HuH-7 (cell line): Measurements from ENCODE around the gene MSANTD4.
"Not testable (repeated sequence)": the region's sequence is repeated elsewhere in the genome, so short reads cannot be mapped to it uniquely, and the experiment has no call there.

Experiments used
- DNase-seq: peaks from one replicate; pipeline ENCODE4 v3.0.0; 2011; ENCODE audit warnings: low spot score

The MSANTD4 gene

GRCh38 chr11:106012744-106013143 is 9.3 kb downstream of the MSANTD4 start:
- DNase-seq, result no peak

GRCh38 chr11:106011481-106011880 is 10.6 kb downstream of the MSANTD4 start:
- DNase-seq, result no peak

GRCh38 chr11:106003094-106003493 is 18.9 kb downstream of the MSANTD4 start:
- DNase-seq, result not testable (repeated sequence)

- DNase-seq, result no peak
These were observed 20.6 kb downstream of the MSANTD4 start for GRCh38 chr11:106001304-106002012.

GRCh38 chr11:105991888-105992287 is 30.2 kb downstream of the MSANTD4 start:
- DNase-seq, result no peak

GRCh38 chr11:105989124-105989523 is 32.9 kb downstream of the MSANTD4 start:
- DNase-seq, result no peak

- no peak for DNase-seq
These were observed 33.8 kb downstream of the MSANTD4 start for GRCh38 chr11:105988197-105988596.

GRCh38 chr11:105986554-105986953 is 35.5 kb downstream of the MSANTD4 start:
- no peak for DNase-seq

- DNase-seq, result no peak
These were observed 41.9 kb downstream of the MSANTD4 start for GRCh38 chr11:105979997-105980703.

- no peak for DNase-seq
These were observed 46.9 kb downstream of the MSANTD4 start for GRCh38 chr11:105975128-105975527.

GRCh38 chr11:105969756-105970155 is 52.3 kb downstream of the MSANTD4 start:
- no peak for DNase-seq

GRCh38 chr11:105968021-105968697 is 53.9 kb downstream of the MSANTD4 start:
- no peak for DNase-seq

- DNase-seq, result peak; percentile 15
These were observed 61.5 kb downstream of the MSANTD4 start for GRCh38 chr11:105960252-105961245.
